ENCODE data around the gene SMCR8. TPM values are rescaled to one million over a fixed set of nuclear protein-coding genes. Genes with fewer than 3 reads are reported as not detected.

Gene SMCR8
- total and polyA plus RNA-seq, 4 donors = 0.76 to 9.7 (median 6.1) TPM

DNA sequence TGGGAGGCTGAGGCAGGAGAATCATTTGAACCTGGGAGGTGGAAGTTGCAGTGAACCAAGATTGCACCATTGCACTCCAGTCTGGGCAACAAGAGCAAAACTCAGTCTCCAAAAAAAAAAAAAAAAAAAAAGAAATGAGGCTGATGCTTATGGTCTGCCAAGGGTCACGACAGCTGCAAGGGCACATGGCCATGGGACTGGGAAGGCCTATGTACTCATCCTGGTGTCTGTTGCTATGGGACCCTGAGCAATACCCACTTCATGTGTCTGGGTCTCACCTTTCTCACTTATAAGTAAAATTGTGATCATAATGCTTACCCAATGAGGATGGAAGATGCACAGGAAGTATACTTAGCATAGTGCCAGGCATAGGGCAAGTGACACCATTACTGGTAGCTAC, 38.0 kb upstream of the SMCR8 start:
- H3K36me3 ChIP-seq (ENCODE audit: control insufficient read depth in 4 of 4, insufficient read depth in 3 of 4, low read depth in 1 of 4, low read length in 3 of 4) = peaks cover 18 to 69% (median 32%) of the 10 kb centered on the region in 4 donors
- 97% methylated on average over 1 of the region's 1 CpG for WGBS
- no peak overlapping the region for H3K9ac ChIP-seq (ENCODE audit: low read depth in 1 of 2, low read length in 2 of 2)
- no peaks in the 10 kb centered on the region for H3K4me1 ChIP-seq (ENCODE audit: control insufficient read depth in 4 of 4, insufficient read depth in 4 of 4, low read length in 3 of 4)
- TF ChIP-seq SP1 (IDR thresholded peaks at IDR 0.05) (no peak), RXRA (IDR thresholded peaks at IDR 0.05) (no peak), NR2F2 (IDR thresholded peaks at IDR 0.05) (no peak), FOXA1 (IDR thresholded peaks at IDR 0.05) (no peak), EGR1 (IDR thresholded peaks at IDR 0.05; ENCODE audit: low read depth in 2 of 2) (no peak), JUND (IDR thresholded peaks at IDR 0.05) (no peak), HNF4A (conservative IDR thresholded peaks at IDR 0.05) (no peak), FOXA2 (IDR thresholded peaks at IDR 0.05) (no peak)
- TF ChIP-seq, protein P1, sequence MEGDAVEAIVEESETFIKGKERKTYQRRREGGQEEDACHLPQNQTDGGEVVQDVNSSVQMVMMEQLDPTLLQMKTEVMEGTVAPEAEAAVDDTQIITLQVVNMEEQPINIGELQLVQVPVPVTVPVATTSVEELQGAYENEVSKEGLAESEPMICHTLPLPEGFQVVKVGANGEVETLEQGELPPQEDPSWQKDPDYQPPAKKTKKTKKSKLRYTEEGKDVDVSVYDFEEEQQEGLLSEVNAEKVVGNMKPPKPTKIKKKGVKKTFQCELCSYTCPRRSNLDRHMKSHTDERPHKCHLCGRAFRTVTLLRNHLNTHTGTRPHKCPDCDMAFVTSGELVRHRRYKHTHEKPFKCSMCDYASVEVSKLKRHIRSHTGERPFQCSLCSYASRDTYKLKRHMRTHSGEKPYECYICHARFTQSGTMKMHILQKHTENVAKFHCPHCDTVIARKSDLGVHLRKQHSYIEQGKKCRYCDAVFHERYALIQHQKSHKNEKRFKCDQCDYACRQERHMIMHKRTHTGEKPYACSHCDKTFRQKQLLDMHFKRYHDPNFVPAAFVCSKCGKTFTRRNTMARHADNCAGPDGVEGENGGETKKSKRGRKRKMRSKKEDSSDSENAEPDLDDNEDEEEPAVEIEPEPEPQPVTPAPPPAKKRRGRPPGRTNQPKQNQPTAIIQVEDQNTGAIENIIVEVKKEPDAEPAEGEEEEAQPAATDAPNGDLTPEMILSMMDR (IDR thresholded peaks at IDR 0.05; ENCODE audit: low read depth, low read length, missing input control) = no peak
- TF ChIP-seq, protein P2, sequence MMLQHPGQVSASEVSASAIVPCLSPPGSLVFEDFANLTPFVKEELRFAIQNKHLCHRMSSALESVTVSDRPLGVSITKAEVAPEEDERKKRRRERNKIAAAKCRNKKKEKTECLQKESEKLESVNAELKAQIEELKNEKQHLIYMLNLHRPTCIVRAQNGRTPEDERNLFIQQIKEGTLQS (IDR thresholded peaks at IDR 0.05) = no peak
- TF ChIP-seq, protein P3, sequence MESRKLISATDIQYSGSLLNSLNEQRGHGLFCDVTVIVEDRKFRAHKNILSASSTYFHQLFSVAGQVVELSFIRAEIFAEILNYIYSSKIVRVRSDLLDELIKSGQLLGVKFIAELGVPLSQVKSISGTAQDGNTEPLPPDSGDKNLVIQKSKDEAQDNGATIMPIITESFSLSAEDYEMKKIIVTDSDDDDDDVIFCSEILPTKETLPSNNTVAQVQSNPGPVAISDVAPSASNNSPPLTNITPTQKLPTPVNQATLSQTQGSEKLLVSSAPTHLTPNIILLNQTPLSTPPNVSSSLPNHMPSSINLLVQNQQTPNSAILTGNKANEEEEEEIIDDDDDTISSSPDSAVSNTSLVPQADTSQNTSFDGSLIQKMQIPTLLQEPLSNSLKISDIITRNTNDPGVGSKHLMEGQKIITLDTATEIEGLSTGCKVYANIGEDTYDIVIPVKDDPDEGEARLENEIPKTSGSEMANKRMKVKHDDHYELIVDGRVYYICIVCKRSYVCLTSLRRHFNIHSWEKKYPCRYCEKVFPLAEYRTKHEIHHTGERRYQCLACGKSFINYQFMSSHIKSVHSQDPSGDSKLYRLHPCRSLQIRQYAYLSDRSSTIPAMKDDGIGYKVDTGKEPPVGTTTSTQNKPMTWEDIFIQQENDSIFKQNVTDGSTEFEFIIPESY (IDR thresholded peaks at IDR 0.05) = no peak
- DNase-seq (ENCODE audit: low spot score) = no peak
- H3K9me3 ChIP-seq (ENCODE audit: control insufficient read depth in 4 of 4, low read length in 3 of 4) = no peaks in the 10 kb centered on the region
- H3K27ac ChIP-seq (ENCODE audit: low read depth in 1 of 2, low read length in 2 of 2) = no peak overlapping the region
- no peaks in the 10 kb centered on the region for H3K27me3 ChIP-seq (ENCODE audit: control insufficient read depth in 4 of 4, insufficient read depth in 4 of 4, low read length in 3 of 4)
- no peak overlapping the region for H3K4me3 ChIP-seq (ENCODE audit: low read depth in 1 of 3, low read length in 3 of 3)

DNA sequence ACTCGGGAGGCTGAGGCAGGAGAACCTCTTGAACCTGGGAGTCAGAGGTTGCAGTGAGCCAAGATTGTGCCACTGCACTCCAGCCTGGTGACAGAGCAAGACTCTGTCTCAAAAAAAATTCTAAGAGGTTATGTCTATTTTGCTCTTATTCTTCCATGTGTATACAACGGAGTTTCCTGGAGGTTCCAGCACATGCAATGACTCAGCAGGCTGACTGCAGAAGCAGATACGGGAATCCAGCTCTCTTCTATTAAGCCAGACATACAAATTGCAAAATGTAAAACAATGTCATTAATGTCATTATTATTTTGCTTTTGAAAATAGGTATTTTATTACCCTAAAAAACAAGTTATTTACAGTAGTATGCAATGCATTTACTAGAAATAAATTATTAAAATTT, 36.2 kb upstream of the SMCR8 start:
- no peaks in the 10 kb centered on the region for H3K9me3 ChIP-seq (ENCODE audit: control insufficient read depth in 4 of 4, low read length in 3 of 4)
- no peak overlapping the region for H3K9ac ChIP-seq (ENCODE audit: low read depth in 1 of 2, low read length in 2 of 2)
- H3K4me3 ChIP-seq (ENCODE audit: low read depth in 1 of 3, low read length in 3 of 3) = no peak overlapping the region
- no peak for DNase-seq (ENCODE audit: low spot score)
- no peaks in the 10 kb centered on the region for H3K4me1 ChIP-seq (ENCODE audit: control insufficient read depth in 4 of 4, insufficient read depth in 4 of 4, low read length in 3 of 4)
- TF ChIP-seq FOXA1 (IDR thresholded peaks at IDR 0.05) = no peak
- no peak for TF ChIP-seq TAF1 (conservative IDR thresholded peaks at IDR 0.05)
- no peak for TF ChIP-seq YY1 (IDR thresholded peaks at IDR 0.05)
- TF ChIP-seq, protein P4, sequence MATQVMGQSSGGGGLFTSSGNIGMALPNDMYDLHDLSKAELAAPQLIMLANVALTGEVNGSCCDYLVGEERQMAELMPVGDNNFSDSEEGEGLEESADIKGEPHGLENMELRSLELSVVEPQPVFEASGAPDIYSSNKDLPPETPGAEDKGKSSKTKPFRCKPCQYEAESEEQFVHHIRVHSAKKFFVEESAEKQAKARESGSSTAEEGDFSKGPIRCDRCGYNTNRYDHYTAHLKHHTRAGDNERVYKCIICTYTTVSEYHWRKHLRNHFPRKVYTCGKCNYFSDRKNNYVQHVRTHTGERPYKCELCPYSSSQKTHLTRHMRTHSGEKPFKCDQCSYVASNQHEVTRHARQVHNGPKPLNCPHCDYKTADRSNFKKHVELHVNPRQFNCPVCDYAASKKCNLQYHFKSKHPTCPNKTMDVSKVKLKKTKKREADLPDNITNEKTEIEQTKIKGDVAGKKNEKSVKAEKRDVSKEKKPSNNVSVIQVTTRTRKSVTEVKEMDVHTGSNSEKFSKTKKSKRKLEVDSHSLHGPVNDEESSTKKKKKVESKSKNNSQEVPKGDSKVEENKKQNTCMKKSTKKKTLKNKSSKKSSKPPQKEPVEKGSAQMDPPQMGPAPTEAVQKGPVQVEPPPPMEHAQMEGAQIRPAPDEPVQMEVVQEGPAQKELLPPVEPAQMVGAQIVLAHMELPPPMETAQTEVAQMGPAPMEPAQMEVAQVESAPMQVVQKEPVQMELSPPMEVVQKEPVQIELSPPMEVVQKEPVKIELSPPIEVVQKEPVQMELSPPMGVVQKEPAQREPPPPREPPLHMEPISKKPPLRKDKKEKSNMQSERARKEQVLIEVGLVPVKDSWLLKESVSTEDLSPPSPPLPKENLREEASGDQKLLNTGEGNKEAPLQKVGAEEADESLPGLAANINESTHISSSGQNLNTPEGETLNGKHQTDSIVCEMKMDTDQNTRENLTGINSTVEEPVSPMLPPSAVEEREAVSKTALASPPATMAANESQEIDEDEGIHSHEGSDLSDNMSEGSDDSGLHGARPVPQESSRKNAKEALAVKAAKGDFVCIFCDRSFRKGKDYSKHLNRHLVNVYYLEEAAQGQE (IDR thresholded peaks at IDR 0.05) = no peak
- no peak for TF ChIP-seq HNF4G (IDR thresholded peaks at IDR 0.05)
- no peak for TF ChIP-seq RAD21 (IDR thresholded peaks at IDR 0.05)
- no peak for TF ChIP-seq GABPA (IDR thresholded peaks at IDR 0.05 in 1 of 2, conservative IDR thresholded peaks at IDR 0.05 in 1 of 2)
- no peak for TF ChIP-seq SP1 (IDR thresholded peaks at IDR 0.05)
- TF ChIP-seq, protein P1 (IDR thresholded peaks at IDR 0.05; ENCODE audit: low read depth, low read length, missing input control) = no peak
- TF ChIP-seq JUND (IDR thresholded peaks at IDR 0.05) = no peak
- no peak for TF ChIP-seq HNF4A (conservative IDR thresholded peaks at IDR 0.05)
- no peak overlapping the region for H3K27ac ChIP-seq (ENCODE audit: low read depth in 1 of 2, low read length in 2 of 2)
- H3K27me3 ChIP-seq (ENCODE audit: control insufficient read depth in 4 of 4, insufficient read depth in 4 of 4, low read length in 3 of 4) = no peaks in the 10 kb centered on the region
- peaks cover 21 to 78% (median 44%) of the 10 kb centered on the region in 4 donors for H3K36me3 ChIP-seq (ENCODE audit: control insufficient read depth in 4 of 4, insufficient read depth in 3 of 4, low read depth in 1 of 4, low read length in 3 of 4)
- WGBS = 91% methylated on average over 3 of the region's 3 CpGs

Measured in liver (tissue), 9 donors.